Inferior parietal cortex (tissue), 1 donor: ENCODE measurements around the gene RNF220.

Experiments
- DNase-seq: peaks from one replicate; pipeline ENCODE4 v3.0.0-alpha.2; 2016; ENCODE audit errors: extremely low spot score

Gene RNF220

DNA sequence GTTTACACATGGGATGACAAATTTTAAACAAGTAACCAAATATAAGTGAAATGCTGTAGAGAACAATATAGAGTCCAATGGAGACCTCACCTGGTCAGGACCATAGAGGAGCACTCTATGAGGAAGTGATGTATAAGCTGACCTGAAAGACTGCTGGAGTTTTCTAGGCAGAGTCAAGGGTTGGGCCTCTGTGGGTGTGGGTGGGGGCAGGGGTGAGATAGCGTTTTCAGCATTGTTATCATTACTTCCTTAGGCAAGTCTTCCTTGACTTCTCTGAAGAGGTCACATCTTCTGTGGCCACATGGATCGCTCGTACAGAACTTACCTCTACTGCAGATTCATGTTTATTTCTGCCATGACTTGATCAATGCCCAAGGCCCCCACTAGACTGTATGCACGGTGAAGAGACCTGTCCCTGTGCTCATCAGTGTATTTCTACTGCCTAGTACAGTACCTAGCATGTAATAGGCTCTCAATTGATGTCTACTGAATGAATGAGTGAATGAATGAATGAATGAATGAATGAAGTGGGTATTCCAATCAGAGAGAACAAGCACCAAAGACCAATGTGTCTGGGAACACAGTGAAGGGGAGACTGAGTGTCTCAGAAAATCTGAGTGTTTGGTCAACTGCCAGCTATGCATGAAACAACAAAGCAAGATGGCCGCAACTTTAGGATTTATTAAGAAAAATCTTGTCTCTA is 116.5 kb downstream of the RNF220 start:
- DNase-seq = no peak

DNA sequence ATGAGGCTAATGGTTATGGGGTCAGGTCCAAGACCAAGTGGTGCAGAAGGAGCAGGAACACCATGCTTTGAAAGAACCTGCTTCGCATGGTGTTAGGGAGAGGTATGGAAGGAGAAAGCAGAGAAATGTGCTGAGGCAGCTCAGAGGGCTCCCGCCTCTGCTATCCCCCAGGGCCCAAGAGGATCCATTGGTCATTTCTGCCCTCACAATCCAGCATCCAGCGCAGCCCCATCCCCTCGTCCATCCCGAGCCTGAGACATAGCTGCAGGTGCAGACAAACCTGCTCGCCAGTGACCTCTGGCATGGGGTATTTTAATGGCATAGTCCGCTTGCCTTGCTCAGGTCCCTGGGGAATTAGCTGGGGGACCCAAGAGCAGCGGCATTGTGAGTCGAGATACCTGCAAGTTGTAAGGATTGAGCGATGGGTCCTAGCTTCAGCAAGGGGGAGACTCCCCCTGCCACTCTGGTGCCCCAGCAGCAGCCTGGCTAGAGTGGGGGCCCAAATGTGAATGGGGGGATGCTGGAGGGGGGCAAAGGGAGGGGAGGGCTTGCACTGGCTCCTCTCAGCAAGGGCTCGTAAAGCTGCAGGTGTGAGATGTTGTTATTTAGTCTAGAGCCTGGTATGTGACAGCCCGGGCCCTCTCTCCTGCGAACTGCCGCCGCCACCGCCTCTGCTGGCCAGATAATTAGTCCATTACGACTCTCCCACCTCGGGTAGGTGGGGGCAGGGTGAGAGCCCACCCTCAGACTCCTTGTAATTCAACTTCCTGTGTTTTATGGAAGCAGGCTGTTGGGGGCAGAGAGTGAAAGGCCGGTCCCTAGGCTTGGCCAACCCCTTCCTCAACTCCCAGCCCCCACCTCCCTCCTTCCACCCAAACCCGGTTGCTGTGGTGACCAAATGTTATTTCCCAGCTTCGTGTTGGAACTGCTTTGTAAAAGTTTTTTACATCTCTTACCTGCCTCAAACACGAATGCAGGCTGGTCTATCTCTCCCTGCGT is 118.8 kb downstream of the RNF220 start:
- DNase-seq = no peak

DNA sequence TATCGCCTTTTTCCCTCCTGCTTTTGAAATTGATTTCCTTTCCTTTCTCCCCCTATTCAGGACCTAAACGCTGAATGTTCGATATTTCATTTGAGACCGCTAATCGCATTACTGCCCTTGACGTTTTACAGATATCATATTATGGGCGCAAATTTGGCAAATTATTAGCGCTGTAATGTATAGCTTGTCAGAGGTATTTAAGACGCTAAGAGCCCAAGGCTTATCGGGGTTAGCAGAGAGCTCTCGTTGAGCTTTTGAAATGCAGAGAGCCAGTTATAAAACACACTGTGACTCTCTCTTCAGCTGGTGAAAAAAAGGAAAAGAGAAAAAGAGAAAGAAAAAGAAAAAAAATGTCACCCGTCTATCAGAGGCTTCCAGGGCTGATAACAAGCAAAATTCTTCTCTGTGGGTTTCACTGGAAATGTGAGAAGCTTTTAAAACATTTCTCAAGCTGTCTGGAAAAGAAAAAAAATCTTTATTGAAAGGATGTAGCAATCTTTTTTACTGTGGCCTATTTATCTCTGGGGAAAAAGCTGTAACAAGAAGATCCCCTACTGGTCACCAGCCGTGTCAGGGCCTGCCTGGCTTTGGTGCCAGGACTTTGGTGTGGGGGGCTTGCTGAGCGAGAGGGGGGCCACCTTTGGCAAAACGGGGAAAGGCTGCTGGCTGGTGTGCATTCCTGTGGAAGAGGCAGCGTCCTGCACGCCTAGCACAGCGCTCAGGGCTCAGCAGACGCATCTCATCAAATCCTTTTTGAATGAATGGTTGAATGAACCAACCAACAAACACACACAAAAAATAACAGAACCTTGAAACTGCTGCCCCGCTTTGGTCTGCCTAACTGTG is 119.8 kb downstream of the RNF220 start:
- no peak for DNase-seq

DNA sequence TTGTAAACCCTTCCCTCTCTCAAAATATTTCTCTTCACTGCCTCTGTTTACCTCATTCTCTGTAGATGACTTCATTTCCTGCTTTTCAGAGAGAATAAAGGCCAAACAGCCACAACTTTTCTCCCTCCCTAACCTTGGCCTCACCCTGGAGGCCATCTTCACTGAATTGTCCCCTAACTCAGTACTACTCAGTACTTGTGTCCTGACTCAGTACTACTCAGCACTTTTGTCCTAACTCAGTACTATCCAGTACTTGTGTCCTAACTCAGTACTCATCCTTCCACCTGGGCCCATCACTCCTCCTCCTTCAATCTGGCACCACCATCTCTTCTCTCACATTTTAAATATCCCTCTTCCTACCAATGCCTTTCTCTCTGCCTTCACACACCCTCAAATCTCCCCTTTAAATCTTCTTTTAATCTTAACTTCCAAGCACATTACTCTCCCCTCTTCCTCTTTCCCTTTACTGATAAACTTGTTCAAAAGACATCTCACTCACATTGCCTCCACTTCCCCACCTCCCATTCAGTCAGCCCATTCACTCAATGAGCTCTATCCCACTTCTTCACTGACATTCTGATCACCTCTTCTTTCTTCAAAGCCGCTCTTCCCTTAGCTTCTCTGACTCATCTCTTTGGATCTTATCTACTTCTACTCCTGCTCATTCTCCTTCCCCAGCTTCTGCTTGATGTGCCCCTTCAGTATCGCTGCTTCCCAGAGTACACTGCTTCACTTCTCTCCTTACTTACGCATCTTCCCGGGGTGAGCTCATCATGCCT is 121.4 kb downstream of the RNF220 start:
- DNase-seq = no peak

DNA sequence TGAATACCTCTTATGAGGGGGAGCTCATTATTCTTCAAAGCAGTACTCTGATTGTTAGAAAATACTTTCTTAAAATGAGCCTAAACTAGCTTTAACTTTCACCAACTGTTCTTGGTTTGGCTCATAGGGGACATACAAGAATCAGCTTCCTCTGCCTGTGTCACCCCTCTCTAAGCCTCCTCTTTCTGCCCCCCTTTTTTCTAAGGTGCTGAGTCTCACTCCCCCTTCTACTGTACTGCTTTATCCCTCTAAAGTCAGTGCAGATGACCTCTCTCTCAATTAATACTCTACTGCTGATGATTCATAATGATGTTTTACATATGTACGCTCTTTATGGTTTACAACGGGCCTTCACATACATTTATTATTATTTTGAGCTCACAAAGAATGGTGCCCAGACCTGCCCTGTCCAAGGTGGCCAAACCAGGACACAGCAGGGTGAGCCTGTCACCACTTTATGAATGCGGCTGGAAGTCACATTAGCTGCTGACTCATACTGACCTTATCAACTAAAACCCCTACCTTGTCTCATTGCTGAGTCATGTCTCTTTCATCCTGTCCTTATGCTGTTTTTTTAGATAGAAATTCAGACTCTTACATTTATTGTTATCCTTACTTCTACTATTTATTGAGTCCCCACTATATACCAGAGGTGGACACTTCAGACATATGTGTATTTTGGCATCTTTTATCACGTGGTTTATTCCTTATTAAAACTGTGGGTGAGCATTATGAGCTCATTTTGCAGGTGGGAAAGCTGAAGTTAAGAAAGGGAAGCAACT is 126.9 kb downstream of the RNF220 start:
- no peak for DNase-seq

DNA sequence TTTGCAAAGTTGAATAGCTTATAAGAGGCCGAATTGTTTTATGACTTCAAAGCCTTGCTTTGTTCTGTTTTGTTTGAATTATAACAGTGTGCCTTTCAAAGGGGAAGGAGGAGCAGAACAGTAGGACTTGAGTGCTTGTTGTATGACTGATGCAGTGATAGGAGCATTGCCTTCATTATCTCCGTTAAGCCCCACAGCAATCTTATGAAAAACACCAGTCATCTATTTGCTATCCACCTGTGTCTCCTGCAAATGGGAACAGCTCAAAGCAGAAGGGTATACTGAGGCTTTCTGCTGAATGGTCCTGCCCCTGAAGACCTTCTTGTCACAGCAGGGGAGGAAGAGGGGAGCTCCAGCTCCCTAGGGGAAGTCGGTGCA is 127.5 kb downstream of the RNF220 start:
- peak; percentile 74 for DNase-seq

DNA sequence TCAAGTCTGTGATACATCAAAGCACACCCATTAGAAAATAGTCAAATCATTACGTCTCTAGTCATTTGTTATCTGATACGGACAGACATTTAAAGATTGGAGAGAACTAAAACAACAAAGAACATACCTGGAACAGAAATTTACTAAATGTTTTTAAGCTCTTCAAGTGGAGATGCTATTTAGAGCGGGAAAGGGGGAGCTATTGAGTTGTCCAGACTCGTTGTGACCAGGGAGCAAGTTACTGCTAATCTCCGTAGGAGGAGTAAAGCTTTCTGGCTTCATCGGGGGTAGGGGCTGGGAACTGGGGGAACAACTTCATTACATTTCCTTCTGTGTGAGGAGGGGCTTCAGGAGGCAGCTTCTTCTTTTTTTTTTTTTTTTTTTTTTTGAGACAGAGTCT is 129.7 kb downstream of the RNF220 start:
- DNase-seq = no peak

DNA sequence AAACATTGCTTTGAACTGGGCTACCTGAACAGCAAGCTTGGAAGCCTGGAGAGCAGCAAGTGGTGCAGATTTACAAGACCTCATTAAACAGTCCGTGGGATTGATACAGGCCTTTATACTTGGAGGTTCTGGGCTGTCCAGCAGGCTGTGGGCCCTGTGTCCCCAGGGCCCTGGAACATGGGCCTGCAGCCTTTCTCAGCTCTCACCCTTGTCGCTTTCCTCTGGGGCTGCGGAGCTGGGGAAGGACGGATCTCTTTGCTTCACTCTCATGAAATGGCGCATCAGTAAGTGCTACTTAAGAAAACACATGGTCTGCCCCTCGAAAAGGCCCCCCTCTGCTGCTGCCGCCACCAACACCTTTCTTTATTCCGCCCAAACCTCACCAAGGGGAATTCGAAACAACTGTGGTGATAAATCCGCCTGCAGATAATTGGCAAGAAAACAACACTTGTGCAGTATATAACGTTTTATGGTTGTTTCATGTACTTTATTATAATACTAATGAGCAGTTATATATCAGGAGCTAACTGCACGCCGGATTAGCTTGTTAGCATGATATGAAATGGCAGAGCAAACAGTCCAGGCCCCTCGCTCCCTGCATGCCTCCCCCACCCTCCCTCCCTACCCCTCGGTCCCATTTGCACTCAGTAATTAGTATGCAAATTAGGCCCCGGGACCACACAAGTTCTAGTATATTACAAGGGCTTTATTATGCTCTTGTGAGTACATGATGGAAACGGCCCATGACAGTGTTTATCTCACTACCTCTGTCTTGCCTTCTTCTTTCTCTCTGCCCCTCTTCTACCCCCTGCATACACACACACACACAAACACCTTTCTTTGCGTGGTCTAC is 131.5 kb downstream of the RNF220 start:
- no peak for DNase-seq

DNA sequence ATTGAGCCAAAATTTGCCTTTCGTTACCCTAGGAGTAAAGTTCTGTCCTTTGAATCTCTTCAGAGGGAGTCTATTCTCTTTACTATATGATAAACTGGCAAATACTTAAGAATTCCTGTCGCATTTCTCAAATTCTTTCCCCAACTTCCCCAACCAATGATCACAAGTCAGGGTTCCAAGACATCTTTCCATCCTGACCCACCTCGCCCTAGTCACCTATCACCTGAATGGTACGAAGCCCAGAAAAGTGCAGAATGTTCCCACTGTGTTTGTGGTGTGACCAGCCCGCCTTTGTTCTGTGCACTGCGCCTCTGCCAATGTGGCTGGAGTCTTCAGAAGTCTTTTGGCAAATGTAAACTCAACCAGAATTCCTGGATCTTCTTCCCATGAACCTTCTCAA is 132.5 kb downstream of the RNF220 start:
- DNase-seq = no peak

DNA sequence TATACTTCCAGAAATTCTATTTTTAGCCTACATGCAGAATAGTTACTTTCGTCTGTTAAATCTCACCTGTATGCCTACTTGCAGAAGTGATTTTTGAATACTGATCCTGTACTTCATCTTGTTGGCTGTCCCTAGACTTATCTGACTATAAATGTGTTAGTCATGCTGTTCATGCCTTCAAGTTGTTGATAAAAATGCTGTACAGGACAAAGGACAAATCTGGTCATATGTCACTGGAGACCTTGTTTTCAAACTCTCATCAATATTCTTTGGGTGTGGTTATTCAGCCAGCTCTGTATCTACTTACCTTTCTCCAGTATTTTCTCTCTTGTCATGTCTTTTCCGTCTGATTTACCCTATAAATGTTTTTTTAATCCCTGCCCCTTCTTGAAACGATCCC is 132.9 kb downstream of the RNF220 start:
- no peak for DNase-seq

DNA sequence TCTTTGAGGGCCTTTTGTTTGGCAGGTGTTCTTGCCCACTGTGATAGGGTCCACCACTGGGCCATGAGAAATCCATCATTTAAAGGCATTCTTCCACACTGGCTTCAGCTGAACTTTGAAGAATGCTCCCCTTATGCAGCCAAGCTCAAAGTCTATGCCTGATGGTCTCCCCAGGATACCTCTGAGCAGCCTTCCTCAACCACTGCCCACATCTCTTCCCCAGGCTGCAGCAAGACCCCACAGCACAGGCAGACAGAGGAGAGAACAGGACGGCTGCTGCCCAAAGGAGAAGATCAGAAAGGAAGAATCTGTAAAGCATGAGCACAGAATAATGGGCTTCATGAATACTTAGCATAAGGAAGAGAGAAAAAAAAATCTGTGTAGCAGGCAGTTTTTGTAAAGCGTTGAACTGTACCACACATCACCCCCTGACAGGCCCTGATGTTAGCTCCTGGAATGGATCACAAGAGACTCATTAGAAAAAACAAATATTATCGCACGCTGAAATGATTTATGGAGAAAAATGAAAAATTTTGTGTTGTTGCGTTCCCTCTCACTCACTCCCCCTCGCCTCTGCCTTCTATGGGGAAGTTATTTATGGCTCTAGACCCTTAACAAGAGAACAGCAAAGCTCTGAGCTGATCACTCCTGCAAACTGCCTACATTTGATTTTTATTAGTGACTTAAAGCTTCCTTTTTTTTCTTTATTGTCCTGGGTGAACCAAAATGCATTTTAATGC is 135.1 kb downstream of the RNF220 start:
- no peak for DNase-seq

DNA sequence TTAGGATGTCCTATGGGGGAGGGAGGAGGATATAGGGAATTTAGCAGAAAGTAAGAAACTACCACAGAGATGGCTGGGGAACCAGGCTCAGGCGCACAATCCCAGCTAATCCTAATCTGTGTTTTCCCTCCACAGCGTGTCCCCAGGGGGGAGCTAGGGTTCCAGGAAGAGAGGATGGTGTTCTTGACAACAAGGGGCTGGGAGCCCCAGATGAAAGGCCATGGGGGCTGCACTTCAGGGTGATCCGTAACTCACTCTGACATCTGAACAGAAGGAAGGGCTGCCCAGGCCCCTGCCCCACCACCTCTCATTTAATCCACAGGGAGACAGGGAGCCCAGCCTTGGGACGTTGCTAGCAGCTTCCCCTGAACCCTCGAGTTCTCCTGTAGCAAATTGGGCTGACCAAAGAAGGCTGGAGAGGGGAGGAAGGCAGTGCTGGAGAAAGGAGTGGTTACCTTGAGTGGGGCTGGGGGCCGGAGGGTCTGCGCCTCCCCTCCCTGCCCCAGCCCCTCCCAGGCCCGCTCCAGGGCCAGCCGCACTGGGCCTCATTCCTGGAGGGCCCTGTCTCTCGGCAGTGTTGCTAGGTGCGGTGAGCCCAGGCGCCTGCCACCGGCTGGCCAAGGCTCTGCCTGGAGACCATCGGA is 137.5 kb downstream of the RNF220 start:
- DNase-seq = no peak

DNA sequence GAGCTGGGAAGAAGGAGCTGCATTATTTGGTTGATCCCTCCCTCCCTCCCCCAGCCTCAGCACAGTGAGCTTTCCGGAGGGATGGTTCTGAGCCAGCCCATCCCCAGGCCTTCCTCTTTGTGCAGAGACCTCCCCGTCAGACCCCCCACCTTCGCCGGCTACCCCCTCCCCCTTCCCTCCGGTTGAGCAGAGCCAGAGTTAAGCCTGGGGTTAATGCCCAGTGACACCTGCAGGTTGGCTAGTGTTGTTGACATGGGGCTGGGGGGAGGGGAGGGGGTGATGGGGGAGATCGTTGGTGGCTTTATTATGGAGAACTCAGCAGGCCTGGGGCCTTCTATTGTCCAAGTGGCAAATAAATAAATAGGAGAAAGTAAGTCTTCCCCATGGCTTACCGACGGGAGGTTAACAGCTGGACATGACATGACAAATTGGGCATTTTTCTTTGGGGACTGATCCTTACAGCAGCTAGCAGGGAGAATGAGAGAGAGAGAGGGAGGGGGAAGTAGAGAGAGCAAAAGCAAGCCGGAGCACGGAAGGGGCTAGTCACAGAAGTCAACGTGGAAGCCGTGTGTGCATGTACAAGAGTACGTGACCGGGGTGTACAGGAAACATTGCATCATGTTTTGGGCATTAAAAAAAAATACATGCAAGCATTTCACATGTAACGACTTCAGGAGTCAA is 138.1 kb downstream of the RNF220 start:
- no peak for DNase-seq

DNA sequence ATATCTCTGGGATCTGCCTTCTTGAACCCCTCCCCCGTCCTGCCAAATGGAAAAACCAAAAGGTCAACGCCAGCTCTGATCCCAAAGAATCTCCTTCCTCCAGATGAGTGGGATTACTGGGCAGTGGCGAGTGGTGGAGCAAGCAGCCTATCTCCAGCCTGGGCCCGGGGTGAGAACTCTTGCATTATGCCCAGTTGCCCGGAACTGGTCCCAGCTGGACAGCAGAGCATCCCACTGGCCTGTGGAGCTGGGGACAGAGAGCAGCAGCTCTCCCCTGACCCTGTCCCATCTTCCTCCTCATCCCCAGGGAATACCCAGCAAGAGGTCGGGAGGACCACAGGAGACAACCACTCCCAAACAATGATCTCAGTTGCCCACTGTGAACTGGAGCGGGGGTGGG is 138.7 kb downstream of the RNF220 start:
- DNase-seq = no peak

DNA sequence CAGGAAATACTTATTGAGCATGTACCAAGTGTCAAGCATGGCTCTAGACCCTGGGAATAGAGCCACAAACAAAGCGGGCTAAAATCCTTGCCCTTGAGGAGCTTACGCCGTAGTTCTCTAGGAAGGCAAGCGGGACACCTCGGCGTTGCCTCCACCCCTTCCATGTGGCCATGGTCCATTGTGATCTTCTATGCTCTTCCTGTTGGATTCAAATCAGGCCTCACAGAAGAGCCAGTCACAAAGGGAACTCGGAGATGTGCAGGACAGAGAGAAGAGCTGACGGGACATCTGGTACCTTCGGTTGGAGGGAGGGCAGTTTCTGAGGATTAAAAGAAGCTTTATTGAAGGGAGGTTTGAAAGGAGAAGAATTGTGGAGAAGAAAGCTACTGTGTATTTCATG is 139.9 kb downstream of the RNF220 start:
- no peak for DNase-seq

DNA sequence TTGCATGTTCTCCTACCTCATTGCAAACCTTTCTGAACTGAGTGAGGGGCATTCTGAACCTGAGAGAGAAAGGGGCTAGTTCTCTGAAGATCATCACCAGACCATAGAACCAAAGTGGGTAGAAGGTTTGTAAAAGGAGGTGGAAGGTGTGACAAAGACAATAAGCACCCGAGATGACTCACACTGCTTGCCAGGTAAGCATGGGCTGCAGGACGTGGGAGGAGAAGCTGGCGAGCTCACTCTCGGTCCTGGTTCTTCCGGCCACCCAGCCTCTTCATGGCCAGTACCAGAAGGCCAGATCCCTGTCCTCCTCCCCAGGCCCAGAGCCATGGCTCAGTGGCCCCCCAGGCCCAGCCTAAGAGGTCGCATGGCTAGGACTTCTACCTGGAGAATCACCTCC is 140.9 kb downstream of the RNF220 start:
- no peak for DNase-seq

DNA sequence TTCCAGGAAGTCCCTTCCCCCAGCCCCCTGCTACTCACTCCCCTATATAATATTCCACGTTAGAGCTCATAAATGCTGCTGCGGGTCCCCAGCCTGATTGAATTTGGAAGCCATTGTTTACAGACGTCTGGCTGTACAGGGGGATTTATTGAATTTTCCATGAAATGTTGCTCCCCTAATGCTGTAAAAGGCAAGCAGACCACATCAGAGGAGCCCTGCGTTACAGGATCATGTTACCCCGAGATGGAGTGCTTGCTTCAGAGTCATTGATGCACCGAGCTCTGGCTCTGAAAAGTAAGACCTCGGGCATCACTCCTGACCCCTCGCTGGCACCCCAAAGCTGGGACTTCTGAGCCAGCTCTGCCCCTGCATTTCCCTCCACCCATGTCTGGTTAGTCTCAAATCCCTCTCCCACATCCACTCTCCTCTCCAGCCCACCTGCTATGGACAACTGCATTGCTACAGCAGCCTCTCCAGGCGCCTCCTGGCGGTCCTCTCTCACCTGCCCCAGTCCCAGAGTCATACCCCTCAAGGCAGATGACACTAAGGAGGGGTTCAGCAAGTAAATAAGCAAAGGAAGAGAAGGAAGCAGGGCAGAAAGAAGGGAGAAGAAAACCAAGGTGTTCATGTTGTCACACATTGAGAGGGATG is 141.5 kb downstream of the RNF220 start:
- DNase-seq = no peak
